CD14-positive monocyte (primary cell): ENCODE data around the gene AP1AR. TPM values are rescaled to one million over a fixed set of nuclear protein-coding genes. Genes with fewer than 3 reads are reported as not detected.

ENCODE experiments used
- DNase-seq, 3 donors: peaks; one replicate each; pipeline ENCODE4 v3.0.0-alpha.2; 2011 to 2022
- H2AFZ ChIP-seq: 2 replicates; pipeline ENCODE4 v1.6.0; 2012; ENCODE audit warnings: mild to moderate bottlenecking, low read depth, low read length, inconsistent platforms; ENCODE audit not compliant: insufficient read depth, poor library complexity, severe bottlenecking
- H3K27ac ChIP-seq, 2 donors: 1 replicate in 1 of 2; 2 replicates in 1 of 2; pipeline ENCODE4 v1.5.1; 2012 to 2013; ENCODE audit warnings: low read length in 2 of 2, control low read depth in 1 of 2, inconsistent platforms in 1 of 2, low read depth in 1 of 2, mild to moderate bottlenecking in 1 of 2
- H3K27me3 ChIP-seq, 2 donors: one replicate each; pipeline versions ENCODE4 v1.6.0 to v1.6.1; 2011 to 2013; ENCODE audit warnings: low read length in 2 of 2; ENCODE audit not compliant: control insufficient read depth in 2 of 2, insufficient read depth in 2 of 2
- H3K36me3 ChIP-seq, 2 donors: replicated peaks in 1 of 2; 1 replicate in 1 of 2; 2 replicates in 1 of 2; pipeline versions ENCODE4 v1.5.1 to v1.6.1; 2012 to 2013; ENCODE audit warnings: low read length in 2 of 2, control low read depth in 1 of 2, inconsistent platforms in 1 of 2, mild to moderate bottlenecking in 1 of 2; ENCODE audit not compliant: insufficient read depth in 2 of 2, control insufficient read depth in 1 of 2
- H3K4me1 ChIP-seq, 2 donors: 1 replicate in 1 of 2; 2 replicates in 1 of 2; pipeline versions ENCODE4 v1.5.1 to v1.6.1; 2012 to 2013; ENCODE audit warnings: low read length in 2 of 2, control low read depth in 1 of 2, inconsistent platforms in 1 of 2, mild to moderate bottlenecking in 1 of 2, moderate library complexity in 1 of 2; ENCODE audit not compliant: insufficient read depth in 2 of 2, control insufficient read depth in 1 of 2
- H3K4me2 ChIP-seq: replicated peaks from 2 replicates; pipeline ENCODE3; 2012; ENCODE audit warnings: low read length, moderate library complexity, mild to moderate bottlenecking; ENCODE audit not compliant: poor library complexity, severe bottlenecking; ENCODE audit errors: extremely low read depth
- H3K4me3 ChIP-seq, 3 experiments: fragments of 200-600 bp in 1 of 3; sonication (generic) in 1 of 3; replicated peaks in 1 of 3; 1 replicate in 2 of 3; 2 replicates in 1 of 3; pipeline ENCODE4 v1.5.1; 2011 to 2013; ENCODE audit warnings: low read length in 3 of 3, mild to moderate bottlenecking in 3 of 3, control low read depth in 2 of 3, low read depth in 2 of 3, inconsistent platforms in 1 of 3, moderate library complexity in 1 of 3
- H3K79me2 ChIP-seq: 2 replicates; pipeline ENCODE4 v1.6.0; 2012; ENCODE audit warnings: mild to moderate bottlenecking, control low read depth, inconsistent platforms, low read length, moderate library complexity; ENCODE audit not compliant: insufficient read depth
- H3K9ac ChIP-seq: 2 replicates; pipeline ENCODE4 v1.6.0; 2017; ENCODE audit warnings: low read length, mild to moderate bottlenecking; ENCODE audit not compliant: insufficient read depth, poor library complexity, severe bottlenecking
- H3K9me3 ChIP-seq, 2 donors: replicated peaks in 1 of 2; 1 replicate in 1 of 2; 2 replicates in 1 of 2; pipeline versions ENCODE4 v1.5.1 to v1.6.1; 2012 to 2013; ENCODE audit warnings: low read length in 2 of 2, control low read depth in 1 of 2; ENCODE audit not compliant: control insufficient read depth in 1 of 2, insufficient read depth in 1 of 2
- H4K20me1 ChIP-seq: 2 replicates; pipeline ENCODE4 v1.6.0; 2012; ENCODE audit warnings: mild to moderate bottlenecking, low read length, control low read depth, moderate library complexity; ENCODE audit not compliant: insufficient read depth
- H3K27ac Mint-ChIP-seq, 7 donors: one replicate each; pipeline ENCODE4 v1.8.0; 2020; ENCODE audit warnings: mild to moderate bottlenecking in 7 of 7, mixed read lengths in 7 of 7, moderate library complexity in 6 of 7, inconsistent platforms in 2 of 7
- H3K27me3 Mint-ChIP-seq, 3 donors: one replicate each; pipeline ENCODE4 v1.8.0; 2021 to 2022; ENCODE audit warnings: low read depth in 3 of 3, mild to moderate bottlenecking in 3 of 3, mixed read lengths in 3 of 3, moderate library complexity in 3 of 3, inconsistent platforms in 1 of 3
- H3K36me3 Mint-ChIP-seq, 2 donors: one replicate each; pipeline ENCODE4 v1.8.0; 2020; ENCODE audit warnings: mixed read lengths in 2 of 2, inconsistent platforms in 1 of 2, mild to moderate bottlenecking in 1 of 2
- H3K4me1 Mint-ChIP-seq: one replicate; pipeline ENCODE4 v1.8.0; 2020; ENCODE audit warnings: mild to moderate bottlenecking, mixed read lengths
- H3K4me3 Mint-ChIP-seq, 2 donors: one replicate each; pipeline ENCODE4 v1.8.0; 2020; ENCODE audit warnings: mild to moderate bottlenecking in 2 of 2, mixed read lengths in 2 of 2, moderate library complexity in 1 of 2
- H3K9me3 Mint-ChIP-seq, 7 donors: one replicate each; pipeline ENCODE4 v1.8.0; 2020 to 2022; ENCODE audit warnings: mixed read lengths in 7 of 7, mild to moderate bottlenecking in 6 of 7, moderate library complexity in 6 of 7, inconsistent platforms in 2 of 7
- WGBS: methylation state at CpG from one replicate; pipeline ENCODE4 v1.1.5; 2013; ENCODE audit warnings: missing lambda C conversion rate; ENCODE audit not compliant: insufficient coverage; 5-methylcytosine and 5-hydroxymethylcytosine counted together
- intact Hi-C, 2 donors: fragments of 100-400 bp; cut with micrococcal nuclease; formaldehyde crosslinking; loops; one replicate each; pipeline versions ENCODE4 v1.15.0 to v1.15.1; 2023
- polyA plus RNA-seq, 3 donors: library from polyadenylated mRNA; depleted of rRNA in 1 of 3; unstranded in 2 of 3; stranded (reverse) in 1 of 3; fragments of 300-500 nt in 2 of 3; fragments of >200 nt in 1 of 3; fragmentation: Illumina TruSeq in 2 of 3; gene quantifications; 1 replicate in 2 of 3; 2 replicates in 1 of 3; pipeline ENCODE4 v1.2.3, GENCODE V29; 2012 to 2021
- TF ChIP-seq, protein P1 (sequence below): fragments of 200-600 bp; IDR thresholded peaks from one replicate; pipeline ENCODE4 v1.8.0; 2022; ENCODE audit warnings: antibody characterized with exemption, mild to moderate bottlenecking

Gene AP1AR
- polyA plus RNA-seq, 3 donors, result 6.1 to 15.8 (median 14.6) TPM

DNA sequence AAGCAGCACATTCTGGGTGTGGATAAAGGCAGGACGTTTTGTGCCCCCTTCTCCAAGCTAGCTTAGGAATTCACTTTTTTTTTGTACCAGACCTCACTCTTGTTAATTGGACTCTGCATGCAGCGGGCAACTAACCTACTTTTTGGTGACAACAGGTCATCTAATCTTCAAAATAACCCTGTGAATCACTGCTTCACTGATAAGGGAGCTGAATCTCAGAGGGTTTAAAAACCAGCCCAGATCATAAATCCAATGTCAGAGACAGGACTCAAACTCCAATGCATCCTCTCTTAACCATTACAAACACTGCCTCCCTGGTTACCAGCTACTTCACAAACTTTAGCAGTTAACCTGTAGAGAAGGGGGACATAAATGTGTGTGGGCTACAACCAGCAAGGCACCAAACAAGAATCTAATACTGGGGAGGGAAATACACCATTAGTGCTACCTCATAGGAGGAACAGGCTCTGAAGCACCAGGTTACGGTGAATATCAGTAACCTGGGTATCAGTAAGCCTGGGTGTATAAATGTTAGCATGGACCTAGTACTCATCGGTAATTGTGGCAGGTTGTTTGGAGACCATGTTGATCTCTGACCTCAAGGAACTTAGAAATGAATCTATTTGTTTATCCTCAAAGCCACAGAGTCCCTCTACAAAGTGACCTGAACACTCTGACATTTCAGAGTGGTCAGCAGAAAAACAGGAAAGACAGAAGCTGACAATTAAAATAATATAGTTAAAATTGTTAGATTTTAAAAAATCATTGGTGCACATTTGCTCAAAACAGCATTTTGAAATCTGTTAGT lies 51.5 kb downstream of the AP1AR start:
- no peak overlapping the region for H3K9ac ChIP-seq
- 86% methylated on average over 2 of the region's 4 CpGs for WGBS
- H3K36me3 ChIP-seq, result peaks cover 0 to 2% of the 10 kb centered on the region in 2 donors
- H3K4me1 ChIP-seq, result peaks cover 42 to 66% of the 10 kb centered on the region in 2 donors
- H3K27me3 Mint-ChIP-seq, result no peaks in the 10 kb centered on the region
- H3K9me3 ChIP-seq, result no peaks in the 10 kb centered on the region
- TF ChIP-seq, protein P1, sequence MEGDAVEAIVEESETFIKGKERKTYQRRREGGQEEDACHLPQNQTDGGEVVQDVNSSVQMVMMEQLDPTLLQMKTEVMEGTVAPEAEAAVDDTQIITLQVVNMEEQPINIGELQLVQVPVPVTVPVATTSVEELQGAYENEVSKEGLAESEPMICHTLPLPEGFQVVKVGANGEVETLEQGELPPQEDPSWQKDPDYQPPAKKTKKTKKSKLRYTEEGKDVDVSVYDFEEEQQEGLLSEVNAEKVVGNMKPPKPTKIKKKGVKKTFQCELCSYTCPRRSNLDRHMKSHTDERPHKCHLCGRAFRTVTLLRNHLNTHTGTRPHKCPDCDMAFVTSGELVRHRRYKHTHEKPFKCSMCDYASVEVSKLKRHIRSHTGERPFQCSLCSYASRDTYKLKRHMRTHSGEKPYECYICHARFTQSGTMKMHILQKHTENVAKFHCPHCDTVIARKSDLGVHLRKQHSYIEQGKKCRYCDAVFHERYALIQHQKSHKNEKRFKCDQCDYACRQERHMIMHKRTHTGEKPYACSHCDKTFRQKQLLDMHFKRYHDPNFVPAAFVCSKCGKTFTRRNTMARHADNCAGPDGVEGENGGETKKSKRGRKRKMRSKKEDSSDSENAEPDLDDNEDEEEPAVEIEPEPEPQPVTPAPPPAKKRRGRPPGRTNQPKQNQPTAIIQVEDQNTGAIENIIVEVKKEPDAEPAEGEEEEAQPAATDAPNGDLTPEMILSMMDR, result no peak
- H3K79me2 ChIP-seq, result peaks cover 84% of the 10 kb centered on the region
- intact Hi-C loops, result no loop called here
- H3K4me1 Mint-ChIP-seq, result peaks cover 83% of the 10 kb centered on the region
- peaks cover 8% of the 10 kb centered on the region in 2 donors for H3K36me3 Mint-ChIP-seq
- H3K4me3 Mint-ChIP-seq, result peak overlapping the region in 1 of 2 donors; percentile 11
- no peaks in the 10 kb centered on the region for H3K27me3 ChIP-seq
- peaks cover 4% of the 10 kb centered on the region for H4K20me1 ChIP-seq
- peak overlapping the region in 1 of 7 donors; percentile 38 for H3K27ac Mint-ChIP-seq
- no peak for DNase-seq
- H3K27ac ChIP-seq, result no peak overlapping the region
- H3K9me3 Mint-ChIP-seq, result peaks cover 0 to 2% (median 0%) of the 10 kb centered on the region in 7 donors
- peak overlapping the region in 1 of 3 experiments; percentile 93 for H3K4me3 ChIP-seq
- H3K4me2 ChIP-seq, result peak overlapping the region; percentile 2
- no peak overlapping the region for H2AFZ ChIP-seq

DNA sequence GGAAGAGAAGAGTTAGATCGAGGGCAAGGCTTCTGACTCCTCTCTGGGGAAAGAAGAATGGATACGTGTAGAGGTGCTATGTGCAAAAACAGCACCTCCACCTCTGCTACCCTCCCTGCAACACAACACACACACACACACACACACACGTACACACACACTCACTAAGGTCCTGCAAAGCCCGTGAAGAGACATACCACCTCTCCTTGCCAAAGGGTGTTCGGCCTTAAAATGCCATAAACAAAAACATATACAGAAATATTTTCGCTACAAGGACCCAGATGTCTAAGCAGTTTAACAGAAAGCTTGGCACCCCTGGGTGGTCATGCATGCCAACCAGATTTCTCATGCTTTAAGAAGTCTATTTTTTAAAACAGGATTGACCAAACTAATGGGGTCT lies 52.6 kb downstream of the AP1AR start:
- no peak for DNase-seq
- peak overlapping the region; percentile 92 for H2AFZ ChIP-seq

More for the DNA sequence above, 52.6 kb downstream of the AP1AR start:
- H3K27ac ChIP-seq, result peak overlapping the region in 1 of 2 donors; percentile 86
- peaks cover 46 to 71% of the 10 kb centered on the region in 2 donors for H3K4me1 ChIP-seq
- H4K20me1 ChIP-seq, result peaks cover 4% of the 10 kb centered on the region
- Mint-ChIP-seq H3K27me3 (no peaks in the 10 kb centered on the region), H3K4me3 (peak overlapping the region; percentile 94 to 96), H3K9me3 (peaks cover 0 to 2% (median 0%) of the 10 kb centered on the region in 7 donors), H3K27ac (peak overlapping the region in 5 of 7 donors; percentile 37 to 92 (median 91)), H3K36me3 (peaks cover 6 to 7% of the 10 kb centered on the region in 2 donors), H3K4me1 (peaks cover 86% of the 10 kb centered on the region)
- no peaks in the 10 kb centered on the region for H3K27me3 ChIP-seq
- peak overlapping the region; percentile 77 for H3K9ac ChIP-seq
- TF ChIP-seq, protein P1, result no peak
- WGBS, result 8% methylated on average over 2 of the region's 6 CpGs
- H3K9me3 ChIP-seq, result no peaks in the 10 kb centered on the region
- no peaks in the 10 kb centered on the region for H3K36me3 ChIP-seq
- H3K79me2 ChIP-seq, result peaks cover 73% of the 10 kb centered on the region
- intact Hi-C loops, result no loop called here
- peak overlapping the region; percentile 53 to 93 (median 61) for H3K4me3 ChIP-seq
- peak overlapping the region; percentile 97 for H3K4me2 ChIP-seq
